Sigmoid colon (tissue), 7 donors: ENCODE results near the gene ADCY5. TPM values are rescaled to one million over a fixed set of nuclear protein-coding genes. Genes with fewer than 3 reads are reported as not detected.

ENCODE experiments used
- DNase-seq: peaks from one replicate; pipeline ENCODE4 v3.0.0-alpha.2; 2019
- H3K27ac ChIP-seq, 4 donors: fragments of 200-600 bp; sonication (generic); one replicate each; pipeline ENCODE4 v1.5.1; 2016 to 2019; ENCODE audit warnings: mild to moderate bottlenecking in 1 of 4
- H3K27me3 ChIP-seq, 3 donors: fragments of 200-600 bp; sonication (generic); one replicate each; pipeline ENCODE4 v1.5.1; 2019; ENCODE audit warnings: mild to moderate bottlenecking in 1 of 3
- H3K36me3 ChIP-seq, 4 donors: fragments of 200-600 bp; sonication (generic); one replicate each; pipeline ENCODE4 v1.5.1; 2016 to 2019
- H3K4me1 ChIP-seq, 4 donors: fragments of 200-600 bp; sonication (generic); one replicate each; pipeline ENCODE4 v1.5.1; 2017 to 2019
- H3K4me3 ChIP-seq, 4 donors: fragments of 200-600 bp; sonication (generic); one replicate each; pipeline ENCODE4 v1.5.1; 2017 to 2019; ENCODE audit warnings: mild to moderate bottlenecking in 2 of 4, moderate library complexity in 1 of 4
- H3K9me3 ChIP-seq, 4 donors: fragments of 200-600 bp in 3 of 4; sonication (generic) in 3 of 4; one replicate each; pipeline versions ENCODE4 v1.5.1 to v1.6.1; 2013 to 2019
- CTCF ChIP-seq, 4 experiments: fragments of 450-650 bp in 3 of 4; fragments of 200-600 bp in 1 of 4; IDR thresholded peaks; one replicate each; pipeline ENCODE4 v1.5.1; 2016 to 2019; ENCODE audit warnings: antibody characterized with exemption in 4 of 4, mild to moderate bottlenecking in 3 of 4, moderate library complexity in 2 of 4
- EP300 ChIP-seq, 4 donors: sonication (generic); formaldehyde crosslinking; IDR thresholded peaks; one replicate each; pipeline ENCODE4 v1.6.1; 2017; ENCODE audit warnings: antibody characterized with exemption in 4 of 4
- POLR2A ChIP-seq, 2 donors: fragments of 450-650 bp; IDR thresholded peaks; one replicate each; pipeline ENCODE4 v1.6.1; 2016; ENCODE audit warnings: antibody characterized with exemption in 2 of 2, mild to moderate bottlenecking in 2 of 2, moderate library complexity in 2 of 2
- POLR2AphosphoS5 ChIP-seq, 4 donors: sonication (generic); formaldehyde crosslinking; IDR thresholded peaks; one replicate each; pipeline ENCODE4 v1.6.1; 2017; ENCODE audit warnings: antibody characterized with exemption in 4 of 4
- WGBS, 2 donors: extraction: QIAGEN DNeasy Blood & Tissue Kit; methylation state at CpG; one replicate each; pipeline ENCODE4 v1.1.7; 2013; 5-methylcytosine and 5-hydroxymethylcytosine counted together
- intact Hi-C: fragments of 100-400 bp; cut with DNase I; formaldehyde crosslinking; loops from one replicate; pipeline ENCODE4 v1.15.1; 2023
- polyA plus RNA-seq, 3 donors: library from polyadenylated mRNA; stranded (reverse); fragments of 200-250 nt; gene quantifications; one replicate each; pipeline ENCODE4 v1.2.3, GENCODE V29; 2013
- total RNA-seq, 4 donors: library from RNA; depleted of rRNA; stranded (reverse); fragments of >200 nt; gene quantifications; one replicate each; pipeline ENCODE4 v1.1.0, GENCODE V29; 2016
- donor health status: healthy with polysubstance abuse.
- donor health status: Bipolar disorder and iron deficiency.
- donor health status: healthy.

The ADCY5 gene
- total and polyA plus RNA-seq, 7 donors: 1.4 to 84.4 (median 39.5) TPM

GRCh38 chr3:123334056-123334455 lies 114.8 kb downstream of the ADCY5 start:
- peaks cover 0 to 69% (median 64%) of the 10 kb centered on the region in 4 donors for H3K4me1 ChIP-seq
- peak overlapping the region; percentile 36 to 85 (median 78) for H3K27ac ChIP-seq

GRCh38 chr3:123333401-123333800 lies 115.5 kb downstream of the ADCY5 start:
- H3K9me3 ChIP-seq: no peaks in the 10 kb centered on the region
- H3K36me3 ChIP-seq: peaks cover 0 to 8% (median 0%) of the 10 kb centered on the region in 4 donors
- H3K4me1 ChIP-seq: peaks cover 0 to 68% (median 63%) of the 10 kb centered on the region in 4 donors
- intact Hi-C loops: loop anchor here (5.0 kb wide), 1 partner anchor 39 kb away; no protein-coding TSS in a partner anchor
- WGBS, 2 donors: 87 to 90% methylated on average over 10 of the region's 10 CpGs
- no peaks in the 10 kb centered on the region for H3K27me3 ChIP-seq
- peak; percentile 55 for DNase-seq
- H3K27ac ChIP-seq: peak overlapping the region; percentile 76 to 87 (median 83)
- no peak overlapping the region for H3K4me3 ChIP-seq
- TF ChIP-seq POLR2A (IDR thresholded peaks at IDR 0.05) (no peak), CTCF (IDR thresholded peaks at IDR 0.05) (no peak), EP300 (IDR thresholded peaks at IDR 0.05) (no peak), POLR2AphosphoS5 (IDR thresholded peaks at IDR 0.05) (no peak)

More at GRCh38 chr3:123334056-123334455, 114.8 kb downstream of the ADCY5 start:
- Histone ChIP-seq H3K36me3 (peaks cover 0 to 7% (median 0%) of the 10 kb centered on the region in 4 donors), H3K4me3 (no peak overlapping the region), H3K27me3 (no peaks in the 10 kb centered on the region), H3K9me3 (no peaks in the 10 kb centered on the region)
- intact Hi-C loops: loop anchor here (5.0 kb wide), 1 partner anchor 38 kb away; no protein-coding TSS in a partner anchor
- DNase-seq: peak; percentile 25
- 93 to 94% methylated on average over 7 of the region's 7 CpGs for WGBS, 2 donors
- TF ChIP-seq EP300 (IDR thresholded peaks at IDR 0.05): no peak
- TF ChIP-seq POLR2AphosphoS5 (IDR thresholded peaks at IDR 0.05): no peak
- no peak for TF ChIP-seq POLR2A (IDR thresholded peaks at IDR 0.05)
- no peak for TF ChIP-seq CTCF (IDR thresholded peaks at IDR 0.05)

- intact Hi-C loops: loop anchor here (5.0 kb wide), 1 partner anchor 40 kb away; no protein-coding TSS in a partner anchor
- H3K9me3 ChIP-seq: no peaks in the 10 kb centered on the region
- TF ChIP-seq POLR2AphosphoS5 (IDR thresholded peaks at IDR 0.05) (no peak), CTCF (IDR thresholded peaks at IDR 0.05) (no peak), EP300 (IDR thresholded peaks at IDR 0.05) (no peak), POLR2A (IDR thresholded peaks at IDR 0.05) (no peak)
- WGBS, 2 donors: 90% methylated on average over 15 of the region's 15 CpGs
- peaks cover 0 to 20% (median 0%) of the 10 kb centered on the region in 4 donors for H3K36me3 ChIP-seq
- DNase-seq: peak; percentile 62
- H3K4me3 ChIP-seq: no peak overlapping the region
- H3K4me1 ChIP-seq: peaks cover 0 to 69% (median 57%) of the 10 kb centered on the region in 4 donors
- H3K27me3 ChIP-seq: no peaks in the 10 kb centered on the region
- H3K27ac ChIP-seq: peak overlapping the region; percentile 76 to 87 (median 83)
Measured at GRCh38 chr3:123332124-123332641, 116.7 kb downstream of the ADCY5 start.

- peaks cover 0 to 69% (median 57%) of the 10 kb centered on the region in 4 donors for H3K4me1 ChIP-seq
- no peaks in the 10 kb centered on the region for H3K9me3 ChIP-seq
- no peaks in the 10 kb centered on the region for H3K27me3 ChIP-seq
- intact Hi-C loops: loop anchor here (5.0 kb wide), 1 partner anchor 41 kb away; no protein-coding TSS in a partner anchor
- peak; percentile 44 for DNase-seq
- H3K27ac ChIP-seq: peak overlapping the region; percentile 76 to 87 (median 83)
- TF ChIP-seq CTCF (IDR thresholded peaks at IDR 0.05) (no peak), EP300 (IDR thresholded peaks at IDR 0.05) (no peak), POLR2A (IDR thresholded peaks at IDR 0.05) (no peak), POLR2AphosphoS5 (IDR thresholded peaks at IDR 0.05) (no peak)
- WGBS, 2 donors: 93 to 96% methylated on average over 9 of the region's 9 CpGs
- H3K4me3 ChIP-seq: no peak overlapping the region
- H3K36me3 ChIP-seq: peaks cover 0 to 20% (median 2%) of the 10 kb centered on the region in 4 donors
Measured at GRCh38 chr3:123331651-123332050, 117.2 kb downstream of the ADCY5 start.
